K562 (cell line): ENCODE results near the gene PAK1IP1. TPM values are rescaled to one million over a fixed set of nuclear protein-coding genes. Genes with fewer than 3 reads are reported as not detected.

Experiments
- ATAC-seq: fragments of 200-7000 bp; cut with Tn5 transposase; 3 replicates; pipeline ENCODE4 v1.9.1; 2020; ENCODE audit warnings: moderate library complexity
- BruUV-seq: library from RNA; stranded (reverse); fragments of 400-500 nt; replicated peaks from 2 replicates; lab custom pipeline; 2021; lab: Mats Ljungman, UMichigan
- CTCF ChIA-PET: fragments of 300-600 bp; formaldehyde crosslinking; extraction: SDS; loops from one replicate; lab custom pipeline; 2021; ENCODE audit warnings: low intra/inter-chr PET ratio; lab: Yijun Ruan, JAX
- POLR2A ChIA-PET: fragments of 300-600, 350-650 bp; sonication (Branson Sonifier 250); formaldehyde crosslinking; extraction: SDS; loops from one replicate; lab custom pipeline; 2021; ENCODE audit warnings: antibody characterized with exemption, inconsistent platforms; lab: Yijun Ruan, JAX
- DNase-seq, 4 experiments: peaks; one replicate each; pipeline versions ENCODE4 v3.0.0 to v3.0.0-alpha.2; 2011 to 2018; ENCODE audit warnings: low spot score in 3 of 4, mixed read lengths in 3 of 4; ENCODE audit errors: extremely low read depth in 1 of 4
- FAIRE-seq: peaks from 2 replicates; lab custom pipeline; 2011; peaks lifted over from hg19 to GRCh38; lab: Jason Lieb, UNC
- H2AFZ ChIP-seq: 2 replicates; pipeline ENCODE4 v1.6.0; 2011; ENCODE audit warnings: low read depth, low read length, control low read depth, inconsistent platforms
- H3K27ac ChIP-seq: fragments of 200-600 bp; 3 replicates; pipeline ENCODE4 v1.8.0; 2011; ENCODE audit warnings: low read depth, mild to moderate bottlenecking, control low read depth, inconsistent platforms, low read length, moderate library complexity, mixed read lengths; ENCODE audit errors: extremely low read depth
- H3K27me3 ChIP-seq, 2 experiments: fragments of 300-600 bp in 1 of 2; 2 replicates in 1 of 2; 3 replicates in 1 of 2; pipeline versions ENCODE4 v1.6.0 to v1.8.0; 2011; ENCODE audit warnings: inconsistent platforms in 2 of 2, low read length in 2 of 2, mild to moderate bottlenecking in 1 of 2, mixed read lengths in 1 of 2, moderate library complexity in 1 of 2; ENCODE audit not compliant: control insufficient read depth in 2 of 2, insufficient read depth in 2 of 2
- H3K36me3 ChIP-seq: fragments of 300-600 bp; 3 replicates; pipeline ENCODE4 v1.8.0; 2011; ENCODE audit warnings: mild to moderate bottlenecking, low read length, inconsistent platforms; ENCODE audit not compliant: control insufficient read depth, insufficient read depth
- H3K4me1 ChIP-seq, 2 experiments: fragments of 200-600 bp in 1 of 2; replicated peaks in 1 of 2; 2 replicates in 1 of 2; 3 replicates in 1 of 2; pipeline versions ENCODE4 v1.5.1 to v1.8.0; 2011; ENCODE audit warnings: inconsistent platforms in 2 of 2, low read length in 2 of 2, mild to moderate bottlenecking in 1 of 2, mixed read lengths in 1 of 2, moderate library complexity in 1 of 2; ENCODE audit not compliant: control insufficient read depth in 2 of 2, insufficient read depth in 2 of 2
- H3K4me2 ChIP-seq: 2 replicates; pipeline ENCODE4 v1.6.1; 2011; ENCODE audit warnings: low read length, control low read depth, inconsistent platforms, mixed read lengths; ENCODE audit not compliant: insufficient read depth
- H3K4me3 ChIP-seq: fragments of 200-600 bp; sonication (generic), shearing (Covaris generic); 2 replicates; pipeline ENCODE4 v1.5.1; 2016; ENCODE audit warnings: control low read depth, inconsistent platforms
- H3K79me2 ChIP-seq: fragments of 200-600 bp; 3 replicates; pipeline ENCODE4 v1.8.0; 2011; ENCODE audit warnings: low read length, inconsistent platforms; ENCODE audit not compliant: control insufficient read depth, insufficient read depth
- H3K9ac ChIP-seq, 2 experiments: 2 replicates each; pipeline versions ENCODE4 v1.6.0 to v1.6.1; 2011; ENCODE audit warnings: low read depth in 2 of 2, low read length in 2 of 2, control low read depth in 1 of 2, inconsistent platforms in 1 of 2, mild to moderate bottlenecking in 1 of 2, mixed read lengths in 1 of 2; ENCODE audit not compliant: insufficient read depth in 1 of 2
- H3K9me1 ChIP-seq: one replicate; pipeline ENCODE4 v1.6.0; 2011; ENCODE audit warnings: inconsistent platforms, mild to moderate bottlenecking, low read length, moderate library complexity; ENCODE audit not compliant: control insufficient read depth, insufficient read depth
- H3K9me3 ChIP-seq: replicated peaks from 2 replicates; pipeline ENCODE4 v1.5.1; 2011; ENCODE audit warnings: low read depth, low read length, inconsistent platforms; ENCODE audit not compliant: control insufficient read depth, insufficient read depth
- H4K20me1 ChIP-seq: replicated peaks from 2 replicates; pipeline ENCODE4 v1.6.1; 2011; ENCODE audit warnings: low read length, inconsistent platforms, mixed read lengths; ENCODE audit not compliant: control insufficient read depth, insufficient read depth
- ARNT ChIP-seq, 2 experiments: fragments of 450-650 bp; IDR thresholded peaks; 2 replicates each; pipeline ENCODE4 v1.6.1; 2016; ENCODE audit warnings: mild to moderate bottlenecking in 1 of 2
- CHD2 ChIP-seq: IDR thresholded peaks from 2 replicates; pipeline ENCODE4 v1.6.1; 2011; ENCODE audit warnings: low read depth, low read length
- DMBX1 ChIP-seq: fragments of 250-450 bp; sonication (Bioruptor Pico); IDR thresholded peaks from 2 replicates; pipeline ENCODE4 v1.8.0; 2022; ENCODE audit warnings: inconsistent platforms, mild to moderate bottlenecking, moderate library complexity, borderline replicate concordance
- GABPA ChIP-seq: fragments of 200-800 bp; sonication (Bioruptor generic); conservative IDR thresholded peaks from 2 replicates; pipeline ENCODE4 v1.6.1; 2016; ENCODE audit warnings: low read depth, missing genetic modification characterization, missing compliant biosample characterization
- MAFK ChIP-seq: IDR thresholded peaks from 2 replicates; pipeline ENCODE4 v1.6.1; 2011; ENCODE audit warnings: low read length, improper control_type of control experiment
- MCM7 ChIP-seq, 2 experiments: fragments of 450-650 bp; IDR thresholded peaks; 2 replicates each; pipeline ENCODE4 v1.6.1; 2016 to 2018
- MEIS2 ChIP-seq: fragments of 450-650 bp; IDR thresholded peaks from 2 replicates; pipeline ENCODE4 v1.6.1; 2014; ENCODE audit warnings: mild to moderate bottlenecking; ENCODE audit not compliant: partially characterized antibody
- NR1H2 ChIP-seq: sonication (generic); formaldehyde crosslinking; IDR thresholded peaks from 2 replicates; pipeline ENCODE4 v1.4.0; 2020; ENCODE audit warnings: mild to moderate bottlenecking, missing genetic modification reagents
- POLR3A ChIP-seq: IDR thresholded peaks from 2 replicates; pipeline ENCODE4 v1.6.1; 2011; ENCODE audit warnings: borderline replicate concordance, mild to moderate bottlenecking, moderate library complexity; ENCODE audit not compliant: insufficient read length, insufficient read depth; ENCODE audit errors: extremely low read depth
- RAD51 ChIP-seq: fragments of 450-650 bp; IDR thresholded peaks from 2 replicates; pipeline ENCODE4 v1.7.1; 2016; ENCODE audit warnings: low read depth, mild to moderate bottlenecking, borderline replicate concordance
- RBM25 ChIP-seq: fragments of 200-400 bp; formaldehyde crosslinking; IDR thresholded peaks from 2 replicates; pipeline ENCODE4 v1.6.1; 2018; ENCODE audit warnings: low read length, low read depth, moderate library complexity; ENCODE audit not compliant: severe bottlenecking
- SOX6 ChIP-seq: fragments of 450-650 bp; IDR thresholded peaks from 2 replicates; pipeline ENCODE4 v1.6.1; 2014; ENCODE audit warnings: mild to moderate bottlenecking
- TCF7 ChIP-seq: sonication (generic); IDR thresholded peaks from 2 replicates; pipeline ENCODE4 v1.6.1; 2016; ENCODE audit warnings: antibody characterized with exemption, borderline replicate concordance
- ZFP36 ChIP-seq: fragments of 150-350 bp; IDR thresholded peaks from 2 replicates; pipeline ENCODE4 v1.6.1; 2018; ENCODE audit warnings: low read length, low read depth; ENCODE audit not compliant: partially characterized antibody
- ZNF23 ChIP-seq: fragments of 250-450 bp; sonication (Bioruptor Pico); IDR thresholded peaks from 2 replicates; pipeline ENCODE4 v1.4.0; 2020; ENCODE audit warnings: mild to moderate bottlenecking
- ZNF431 ChIP-seq: sonication (generic); formaldehyde crosslinking; IDR thresholded peaks from 2 replicates; pipeline ENCODE4 v1.8.0; 2022; ENCODE audit warnings: mild to moderate bottlenecking, missing genetic modification reagents
- ZNF695 ChIP-seq: fragments of 450-650 bp; formaldehyde crosslinking; IDR thresholded peaks from 2 replicates; pipeline ENCODE4 v1.4.0; 2020; ENCODE audit warnings: mild to moderate bottlenecking, moderate library complexity
- ZNF696 ChIP-seq: fragments of 250-450 bp; sonication (Bioruptor Pico); conservative IDR thresholded peaks from 2 replicates; pipeline ENCODE4 v1.4.0; 2020; ENCODE audit warnings: mild to moderate bottlenecking, moderate library complexity
- ZNF699 ChIP-seq: fragments of 250-450 bp; sonication (Bioruptor Pico); IDR thresholded peaks from 2 replicates; pipeline ENCODE4 v1.8.0; 2021; ENCODE audit warnings: mild to moderate bottlenecking, moderate library complexity; ENCODE audit not compliant: insufficient replicate concordance
- WGBS: fragments of 100-300 bp; shearing (Covaris generic); methylation state at CpG from one replicate; pipeline ENCODE4 v1.1.6; 2016; ENCODE audit warnings: low coverage, mixed read lengths; ENCODE audit not compliant: insufficient coverage; ENCODE audit errors: missing lambda C conversion rate; 5-methylcytosine and 5-hydroxymethylcytosine counted together
- in situ Hi-C: fragments of 300-500 bp; cut with MboI; formaldehyde crosslinking; loops from 4 replicates; pipeline ENCODE4 v1.15.0; 2018; ENCODE audit warnings: inconsistent platforms, mixed read lengths
- intact Hi-C: fragments of 100-400 bp; cut with micrococcal nuclease; formaldehyde crosslinking; loops from 2 replicates; pipeline ENCODE4 v1.14.2; 2022
- polyA plus RNA-seq, 8 experiments: library from polyadenylated mRNA; depleted of rRNA in 4 of 8; stranded (reverse) in 5 of 8; unstranded in 3 of 8; fragments of >200 nt; fragmentation: Nextera tagmentation in 2 of 8; fragmentation: Illumina TruSeq in 1 of 8; extraction: Ambion mirVana in 2 of 8; extraction: Trizol in 1 of 8; gene quantifications; 2 replicates each; pipeline versions ENCODE4 v1.2.1 to v1.2.3, GENCODE V29; 2011 to 2014; ENCODE audit warnings: inconsistent platforms in 1 of 8, missing spikeins in 1 of 8
- total RNA-seq, 7 experiments: library from RNA; depleted of rRNA in 6 of 7; stranded (reverse); fragments of >200 nt in 6 of 7; fragmentation: Illumina TruSeq in 2 of 7; extraction: Trizol in 2 of 7; gene quantifications; 2 replicates each; pipeline versions ENCODE4 v1.2.1 to v1.2.3, GENCODE V29; 2011 to 2021; ENCODE audit warnings: low replicate concordance in 1 of 7
- TF ChIP-seq, protein P1 (sequence below): sonication (generic); formaldehyde crosslinking; IDR thresholded peaks from 2 replicates; pipeline ENCODE4 v1.8.0; 2022; ENCODE audit warnings: missing genetic modification reagents, mild to moderate bottlenecking, borderline replicate concordance
- TF ChIP-seq, protein P2 (sequence below): fragments of 250-450 bp; sonication (Bioruptor Pico); IDR thresholded peaks from 2 replicates; pipeline ENCODE4 v1.8.0; 2022; ENCODE audit warnings: moderate library complexity, mild to moderate bottlenecking, inconsistent platforms
- TF ChIP-seq, protein P3 (sequence below): fragments of 450-650 bp; IDR thresholded peaks from 2 replicates; pipeline ENCODE4 v1.6.1; 2016; ENCODE audit warnings: low read depth, mild to moderate bottlenecking, moderate library complexity

The PAK1IP1 gene
- total and polyA plus RNA-seq, 9 of the 15 experiments (the other 6 are each of a cell fraction or from before 2014, with no cell fraction given), result 50.0 to 200 (median 87.0) TPM

DNA sequence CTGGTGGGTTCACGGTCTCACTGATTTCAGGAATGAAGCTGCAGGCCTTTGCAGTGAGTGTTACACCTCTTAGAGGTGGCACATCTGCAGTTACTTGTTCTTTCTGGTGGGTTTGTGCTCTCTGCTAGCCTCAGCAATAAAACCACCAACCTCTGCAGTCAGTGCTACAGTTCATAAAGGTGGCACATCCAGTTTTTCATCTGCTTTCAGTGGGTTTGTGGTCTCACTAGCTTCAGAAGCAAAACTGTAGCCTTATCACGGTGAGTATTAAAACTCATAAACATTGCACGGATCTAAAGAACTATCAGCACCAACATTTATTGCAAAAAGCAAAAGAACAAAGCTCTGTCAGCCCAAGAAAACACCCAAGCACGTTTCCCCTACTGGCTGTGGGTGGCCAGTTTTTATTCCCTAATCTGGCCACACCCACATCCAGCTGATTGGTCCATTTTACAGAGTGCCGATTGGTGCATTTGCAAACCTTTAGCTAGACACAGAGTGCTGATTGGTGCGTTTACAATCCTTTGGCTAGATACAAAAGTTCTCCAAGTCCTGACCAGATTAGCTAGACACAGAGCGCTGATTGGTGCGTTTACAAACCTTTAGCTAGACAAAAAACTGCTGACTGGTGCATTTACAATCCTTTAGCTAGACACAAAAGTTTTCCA lies 24.7 kb downstream of the PAK1IP1 start:
- in situ Hi-C loops, result no loop called here
- CTCF ChIA-PET, result no interaction called here
- BruUV-seq, result no TSS peak
- WGBS, result 69% methylated on average over 8 of the region's 8 CpGs
- peaks cover 13% of the 10 kb centered on the region for H3K9me3 ChIP-seq
- intact Hi-C loops, result no loop called here
- no peaks in the 10 kb centered on the region for H3K9me1 ChIP-seq
- H3K4me3 ChIP-seq, result no peak overlapping the region
- H3K27ac ChIP-seq, result no peak overlapping the region
- ATAC-seq (no peak), DNase-seq (peak in 1 of 4 experiments; percentile 45), FAIRE-seq (no peak)
- POLR2A ChIA-PET, result interaction anchor here (0.9 kb wide), 2 partner anchors 14 to 25 kb away, joined by 3 read pairs; partner anchors contain the start of genes C6orf52 and PAK1IP1
- no peak overlapping the region for H3K9ac ChIP-seq
- H2AFZ ChIP-seq, result no peak overlapping the region
- H3K27me3 ChIP-seq, result no peaks in the 10 kb centered on the region
- peaks cover 17% of the 10 kb centered on the region for H3K79me2 ChIP-seq
- H3K36me3 ChIP-seq, result no peaks in the 10 kb centered on the region
- no peaks in the 10 kb centered on the region for H4K20me1 ChIP-seq
- no peak overlapping the region for H3K4me2 ChIP-seq
- peaks cover 18 to 19% of the 10 kb centered on the region in 2 experiments; a peak in 4 of 5 replicates for H3K4me1 ChIP-seq
- TF ChIP-seq DMBX1 (CRISPR knock-in tag) (no peak), ZNF23 (CRISPR knock-in tag) (no peak), ZNF696 (CRISPR knock-in tag) (no peak), MCM7 (IDR thresholded peaks at IDR 0.05) (no peak), RAD51 (no peak), GABPA (no peak), MEIS2 (no peak), ZNF699 (CRISPR knock-in tag) (no peak), ZNF431 (CRISPR knock-in tag) (no peak), ARNT (IDR thresholded peaks at IDR 0.05) (no peak), MAFK (peak; percentile 82), CHD2 (no peak), ZFP36 (no peak), RBM25 (peak; percentile 79), ZNF695 (CRISPR knock-in tag) (no peak), POLR3A (no peak), SOX6 (no peak), NR1H2 (CRISPR knock-in tag) (no peak), TCF7 (no peak)
- TF ChIP-seq, protein P1, sequence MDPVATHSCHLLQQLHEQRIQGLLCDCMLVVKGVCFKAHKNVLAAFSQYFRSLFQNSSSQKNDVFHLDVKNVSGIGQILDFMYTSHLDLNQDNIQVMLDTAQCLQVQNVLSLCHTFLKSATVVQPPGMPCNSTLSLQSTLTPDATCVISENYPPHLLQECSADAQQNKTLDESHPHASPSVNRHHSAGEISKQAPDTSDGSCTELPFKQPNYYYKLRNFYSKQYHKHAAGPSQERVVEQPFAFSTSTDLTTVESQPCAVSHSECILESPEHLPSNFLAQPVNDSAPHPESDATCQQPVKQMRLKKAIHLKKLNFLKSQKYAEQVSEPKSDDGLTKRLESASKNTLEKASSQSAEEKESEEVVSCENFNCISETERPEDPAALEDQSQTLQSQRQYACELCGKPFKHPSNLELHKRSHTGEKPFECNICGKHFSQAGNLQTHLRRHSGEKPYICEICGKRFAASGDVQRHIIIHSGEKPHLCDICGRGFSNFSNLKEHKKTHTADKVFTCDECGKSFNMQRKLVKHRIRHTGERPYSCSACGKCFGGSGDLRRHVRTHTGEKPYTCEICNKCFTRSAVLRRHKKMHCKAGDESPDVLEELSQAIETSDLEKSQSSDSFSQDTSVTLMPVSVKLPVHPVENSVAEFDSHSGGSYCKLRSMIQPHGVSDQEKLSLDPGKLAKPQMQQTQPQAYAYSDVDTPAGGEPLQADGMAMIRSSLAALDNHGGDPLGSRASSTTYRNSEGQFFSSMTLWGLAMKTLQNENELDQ, result no peak
- TF ChIP-seq, protein P2, sequence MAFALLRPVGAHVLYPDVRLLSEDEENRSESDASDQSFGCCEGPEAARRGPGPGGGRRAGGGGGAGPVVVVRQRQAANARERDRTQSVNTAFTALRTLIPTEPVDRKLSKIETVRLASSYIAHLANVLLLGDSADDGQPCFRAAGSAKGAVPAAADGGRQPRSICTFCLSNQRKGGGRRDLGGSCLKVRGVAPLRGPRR, result no peak
- TF ChIP-seq, protein P3, sequence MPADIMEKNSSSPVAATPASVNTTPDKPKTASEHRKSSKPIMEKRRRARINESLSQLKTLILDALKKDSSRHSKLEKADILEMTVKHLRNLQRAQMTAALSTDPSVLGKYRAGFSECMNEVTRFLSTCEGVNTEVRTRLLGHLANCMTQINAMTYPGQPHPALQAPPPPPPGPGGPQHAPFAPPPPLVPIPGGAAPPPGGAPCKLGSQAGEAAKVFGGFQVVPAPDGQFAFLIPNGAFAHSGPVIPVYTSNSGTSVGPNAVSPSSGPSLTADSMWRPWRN, result no peak
